Stomach (tissue), 9 donors: ENCODE data around the gene GMDS. TPM values are rescaled to one million over a fixed set of nuclear protein-coding genes. Genes with fewer than 3 reads are reported as not detected.

Experiments
- DNase-seq, 2 donors: peaks; one replicate each; pipeline versions ENCODE4 v3.0.0 to v3.0.0-alpha.2; 2013 to 2019
- H3K27ac ChIP-seq, 5 donors: fragments of 200-600 bp in 4 of 5; sonication (generic) in 4 of 5; one replicate each; pipeline ENCODE4 v1.5.1; 2013 to 2019; ENCODE audit warnings: mild to moderate bottlenecking in 1 of 5, moderate library complexity in 1 of 5
- H3K27me3 ChIP-seq, 3 donors: fragments of 200-600 bp; sonication (generic); one replicate each; pipeline ENCODE4 v1.5.1; 2017 to 2019; ENCODE audit warnings: mixed run types in 1 of 3
- H3K36me3 ChIP-seq, 4 donors: fragments of 200-600 bp; sonication (generic); 1 replicate in 3 of 4; 2 replicates in 1 of 4; pipeline ENCODE4 v1.5.1; 2016 to 2019
- H3K4me1 ChIP-seq, 4 donors: fragments of 200-600 bp; sonication (generic); one replicate each; pipeline ENCODE4 v1.5.1; 2016 to 2019
- H3K4me3 ChIP-seq, 4 donors: fragments of 200-600 bp; sonication (generic) in 3 of 4; one replicate each; pipeline ENCODE4 v1.5.1; 2016 to 2019; ENCODE audit warnings: mild to moderate bottlenecking in 1 of 4
- H3K9me3 ChIP-seq, 4 donors: fragments of 200-600 bp; sonication (generic); one replicate each; pipeline ENCODE4 v1.5.1; 2016 to 2019
- EP300 ChIP-seq: sonication (generic); formaldehyde crosslinking; IDR thresholded peaks from one replicate; pipeline ENCODE4 v1.6.1; 2017; ENCODE audit warnings: antibody characterized with exemption
- POLR2A ChIP-seq, 4 donors: fragments of 450-650 bp; IDR thresholded peaks; one replicate each; pipeline ENCODE4 v1.6.1; 2016; ENCODE audit warnings: antibody characterized with exemption in 4 of 4, control low read depth in 2 of 4, mild to moderate bottlenecking in 1 of 4, moderate library complexity in 1 of 4
- POLR2AphosphoS5 ChIP-seq, 3 donors: sonication (generic); formaldehyde crosslinking; IDR thresholded peaks; one replicate each; pipeline ENCODE4 v1.6.1; 2016; ENCODE audit warnings: antibody characterized with exemption in 3 of 3
- WGBS, 5 donors: extraction: QIAGEN DNeasy Blood & Tissue Kit in 3 of 5; methylation state at CpG; one replicate each; pipeline versions ENCODE4 v1.1.5 to v1.1.7; 2013 to 2018; 5-methylcytosine and 5-hydroxymethylcytosine counted together
- intact Hi-C: fragments of 100-400 bp; cut with DNase I; formaldehyde crosslinking; loops from one replicate; pipeline ENCODE4 v1.15.1; 2023; ENCODE audit warnings: low total_unique reads
- polyA plus RNA-seq, 3 donors: library from polyadenylated mRNA; stranded (reverse); fragments of 200-250 nt; gene quantifications; one replicate each; pipeline ENCODE4 v1.2.3, GENCODE V29; 2013
- total RNA-seq, 5 donors: library from RNA; depleted of rRNA; stranded (reverse); fragments of >200 nt; gene quantifications; one replicate each; pipeline versions ENCODE4 v1.1.0 to v1.2.3, GENCODE V29; 2014 to 2016
- TF ChIP-seq, protein P1 (sequence below), 7 experiments: fragments of 450-650 bp in 4 of 7; fragments of 200-600 bp in 3 of 7; sonication (generic) in 3 of 7; IDR thresholded peaks; one replicate each; pipeline ENCODE4 v1.5.1; 2016 to 2019; ENCODE audit warnings: antibody characterized with exemption in 7 of 7, control low read depth in 2 of 7, mild to moderate bottlenecking in 1 of 7
- donor health status: healthy with polysubstance abuse.
- donor health status: Bipolar disorder and iron deficiency.
- donor health status: healthy.

The GMDS gene
- total and polyA plus RNA-seq, 8 donors: 83.7 to 262 (median 121) TPM

DNA sequence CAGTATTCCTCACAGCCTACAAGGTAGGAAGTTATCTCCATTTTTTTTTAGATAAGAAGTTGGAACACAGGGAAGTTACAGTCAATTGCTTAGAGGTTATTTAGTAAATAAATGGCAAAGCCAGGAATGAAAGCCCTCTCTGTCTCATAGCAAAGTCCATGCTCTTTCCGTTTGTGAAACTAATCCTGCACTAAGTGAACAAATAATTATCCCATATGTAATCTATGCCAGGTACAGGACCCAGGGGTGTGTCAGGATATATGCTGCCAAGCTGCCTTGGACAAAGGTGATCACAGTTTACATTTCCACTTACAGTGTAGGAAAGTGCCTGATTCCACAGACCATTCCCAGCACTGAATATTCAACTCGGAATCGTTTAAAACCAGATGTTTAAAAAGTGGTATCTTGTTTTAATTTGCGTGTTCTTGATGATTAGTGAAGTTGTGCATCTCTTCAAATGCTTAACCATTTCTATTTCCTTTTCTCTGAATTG, 13.6 kb upstream of the GMDS start:
- peak overlapping the region in 4 of 5 donors; percentile 59 to 84 (median 78) for H3K27ac ChIP-seq
- intact Hi-C loops: no loop called here
- H3K4me1 ChIP-seq: peaks cover 0 to 25% (median 10%) of the 10 kb centered on the region in 4 donors
- no peak for TF ChIP-seq POLR2A (IDR thresholded peaks at IDR 0.05)
- no peak for TF ChIP-seq EP300
- TF ChIP-seq POLR2AphosphoS5 (IDR thresholded peaks at IDR 0.05): peak in 2 of 3 donors; percentile 70 to 81
- no peaks in the 10 kb centered on the region for H3K27me3 ChIP-seq
- DNase-seq: peak; percentile 65 to 75
- H3K4me3 ChIP-seq: peak overlapping the region in 1 of 4 donors; percentile 2
- WGBS, 5 donors: 23 to 57% (median 27%) methylated on average over 4 of the region's 4 CpGs
- H3K9me3 ChIP-seq: peaks cover 0 to 13% (median 3%) of the 10 kb centered on the region in 4 donors
- peaks cover 0 to 27% (median 10%) of the 10 kb centered on the region in 4 donors for H3K36me3 ChIP-seq

DNA sequence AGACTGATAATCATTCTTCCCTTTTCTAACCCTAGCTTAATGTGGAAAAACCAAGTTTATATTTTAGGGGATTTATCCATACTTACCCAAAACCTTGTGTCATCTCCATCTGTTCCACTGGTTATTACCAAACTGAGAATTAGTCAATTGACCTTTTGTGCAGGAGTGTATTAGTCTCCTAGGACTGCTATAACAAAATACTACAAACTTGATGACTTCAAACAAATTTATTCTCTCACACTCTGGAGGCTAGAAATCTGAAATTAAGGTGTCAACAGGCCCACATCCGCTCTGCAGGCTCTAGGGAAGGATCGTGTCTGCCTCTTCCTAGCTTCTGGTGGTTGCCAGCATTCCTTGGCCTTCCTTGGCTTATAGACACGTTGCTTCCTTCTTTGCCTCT, 12.7 kb upstream of the GMDS start:
- Histone ChIP-seq H3K27me3 (no peaks in the 10 kb centered on the region), H3K4me1 (peaks cover 0 to 25% (median 10%) of the 10 kb centered on the region in 4 donors), H3K9me3 (peaks cover 0 to 13% (median 3%) of the 10 kb centered on the region in 4 donors), H3K4me3 (no peak overlapping the region), H3K27ac (peak overlapping the region; percentile 42 to 84 (median 74)), H3K36me3 (peaks cover 0 to 28% (median 10%) of the 10 kb centered on the region in 4 donors)
- no peak for DNase-seq
- 65 to 85% (median 71%) methylated on average over 3 of the region's 3 CpGs for WGBS, 5 donors
- intact Hi-C loops: no loop called here
- TF ChIP-seq, protein P1, sequence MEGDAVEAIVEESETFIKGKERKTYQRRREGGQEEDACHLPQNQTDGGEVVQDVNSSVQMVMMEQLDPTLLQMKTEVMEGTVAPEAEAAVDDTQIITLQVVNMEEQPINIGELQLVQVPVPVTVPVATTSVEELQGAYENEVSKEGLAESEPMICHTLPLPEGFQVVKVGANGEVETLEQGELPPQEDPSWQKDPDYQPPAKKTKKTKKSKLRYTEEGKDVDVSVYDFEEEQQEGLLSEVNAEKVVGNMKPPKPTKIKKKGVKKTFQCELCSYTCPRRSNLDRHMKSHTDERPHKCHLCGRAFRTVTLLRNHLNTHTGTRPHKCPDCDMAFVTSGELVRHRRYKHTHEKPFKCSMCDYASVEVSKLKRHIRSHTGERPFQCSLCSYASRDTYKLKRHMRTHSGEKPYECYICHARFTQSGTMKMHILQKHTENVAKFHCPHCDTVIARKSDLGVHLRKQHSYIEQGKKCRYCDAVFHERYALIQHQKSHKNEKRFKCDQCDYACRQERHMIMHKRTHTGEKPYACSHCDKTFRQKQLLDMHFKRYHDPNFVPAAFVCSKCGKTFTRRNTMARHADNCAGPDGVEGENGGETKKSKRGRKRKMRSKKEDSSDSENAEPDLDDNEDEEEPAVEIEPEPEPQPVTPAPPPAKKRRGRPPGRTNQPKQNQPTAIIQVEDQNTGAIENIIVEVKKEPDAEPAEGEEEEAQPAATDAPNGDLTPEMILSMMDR (IDR thresholded peaks at IDR 0.05): no peak
- TF ChIP-seq EP300: no peak
- TF ChIP-seq POLR2A (IDR thresholded peaks at IDR 0.05): no peak
- TF ChIP-seq POLR2AphosphoS5 (IDR thresholded peaks at IDR 0.05): no peak

DNA sequence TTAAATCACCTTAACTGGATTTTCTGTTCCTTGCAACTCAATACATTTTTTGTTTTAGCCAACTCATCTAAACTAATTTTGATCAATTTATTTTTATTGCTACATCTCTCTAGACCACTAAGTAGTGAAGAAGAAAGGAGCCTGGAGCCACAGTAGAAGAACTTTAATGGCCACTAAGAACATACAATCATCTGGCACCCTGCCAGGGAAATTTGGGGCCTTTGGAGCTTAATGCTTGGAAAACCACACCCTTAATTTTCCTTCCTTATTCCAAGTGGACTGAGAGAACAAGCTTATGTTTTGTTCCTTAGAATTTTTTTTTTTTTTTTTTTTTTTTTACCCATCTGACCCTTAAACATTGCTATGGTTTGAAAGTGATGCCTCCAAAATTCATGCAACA, 12.0 kb upstream of the GMDS start:
- DNase-seq: peak; percentile 56 to 69
- TF ChIP-seq, protein P1 (IDR thresholded peaks at IDR 0.05): no peak
- TF ChIP-seq EP300: no peak
- TF ChIP-seq POLR2AphosphoS5 (IDR thresholded peaks at IDR 0.05): no peak
- no peak for TF ChIP-seq POLR2A (IDR thresholded peaks at IDR 0.05)
- no peak overlapping the region for H3K4me3 ChIP-seq
- no peaks in the 10 kb centered on the region for H3K27me3 ChIP-seq
- H3K27ac ChIP-seq: peak overlapping the region; percentile 37 to 84 (median 76)
- peaks cover 0 to 35% (median 17%) of the 10 kb centered on the region in 4 donors for H3K36me3 ChIP-seq
- intact Hi-C loops: no loop called here
- peaks cover 0 to 25% (median 10%) of the 10 kb centered on the region in 4 donors for H3K4me1 ChIP-seq
- peaks cover 0 to 13% (median 3%) of the 10 kb centered on the region in 4 donors for H3K9me3 ChIP-seq

DNA sequence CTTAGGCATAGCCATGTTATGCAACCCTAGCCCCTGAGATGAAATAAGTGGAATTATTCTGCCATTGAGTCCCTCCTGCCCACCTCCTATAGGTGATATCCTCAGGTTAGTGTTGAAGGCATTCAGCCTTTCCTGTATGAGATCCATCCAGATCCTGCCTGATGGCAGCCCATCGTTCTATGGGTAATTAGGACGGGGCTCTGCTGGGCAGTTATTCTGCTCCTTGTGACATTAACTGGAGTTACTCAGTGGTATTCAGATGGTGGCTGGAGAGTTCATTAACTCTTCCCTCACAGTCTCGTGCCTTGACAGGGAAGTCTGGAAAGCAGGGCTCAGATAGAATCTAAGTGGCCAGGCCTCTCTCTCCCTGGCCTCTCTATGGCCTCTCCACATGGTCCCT, 9.3 kb upstream of the GMDS start:
- TF ChIP-seq, protein P1 (IDR thresholded peaks at IDR 0.05): no peak
- TF ChIP-seq EP300 (no peak), POLR2A (IDR thresholded peaks at IDR 0.05) (no peak), POLR2AphosphoS5 (IDR thresholded peaks at IDR 0.05) (no peak)
- Histone ChIP-seq H3K9me3 (peaks cover 0 to 13% (median 3%) of the 10 kb centered on the region in 4 donors), H3K27ac (no peak overlapping the region), H3K27me3 (no peaks in the 10 kb centered on the region), H3K36me3 (peaks cover 0 to 59% (median 34%) of the 10 kb centered on the region in 4 donors), H3K4me1 (peaks cover 0 to 23% (median 9%) of the 10 kb centered on the region in 4 donors), H3K4me3 (no peak overlapping the region)
- WGBS, 5 donors: 96 to 100% (median 98%) methylated on average over 3 of the region's 3 CpGs
- DNase-seq: no peak
- intact Hi-C loops: no loop called here

DNA sequence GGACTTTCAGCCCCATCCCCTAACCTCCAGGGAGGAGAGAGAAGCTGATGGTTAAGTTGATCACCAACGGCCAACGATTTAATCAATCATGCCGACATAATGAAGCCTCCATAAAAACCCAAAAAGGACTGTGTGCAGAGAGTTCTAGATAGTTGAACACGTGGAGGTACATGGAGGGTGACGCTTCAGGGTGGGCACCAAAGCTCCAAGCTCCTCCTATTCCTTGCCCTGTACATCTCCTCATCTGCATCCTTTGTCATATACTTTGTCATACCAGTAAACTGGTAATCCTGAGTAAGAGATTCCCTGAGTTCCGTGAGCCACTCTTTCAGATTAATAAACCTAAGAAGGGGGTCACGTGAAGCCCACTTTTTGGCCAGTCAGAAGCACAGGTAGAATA, 3.7 kb upstream of the GMDS start:
- no peak overlapping the region for H3K4me3 ChIP-seq
- intact Hi-C loops: no loop called here
- no peaks in the 10 kb centered on the region for H3K27me3 ChIP-seq
- TF ChIP-seq, protein P1 (IDR thresholded peaks at IDR 0.05): no peak
- TF ChIP-seq POLR2A (IDR thresholded peaks at IDR 0.05) (no peak), POLR2AphosphoS5 (IDR thresholded peaks at IDR 0.05) (no peak), EP300 (no peak)
- H3K36me3 ChIP-seq: peaks cover 0 to 44% (median 32%) of the 10 kb centered on the region in 4 donors
- peaks cover 7 to 32% (median 21%) of the 10 kb centered on the region in 4 donors for H3K4me1 ChIP-seq
- DNase-seq: no peak
- 94 to 98% (median 96%) methylated on average over 7 of the region's 7 CpGs for WGBS, 5 donors
- no peaks in the 10 kb centered on the region for H3K9me3 ChIP-seq
- no peak overlapping the region for H3K27ac ChIP-seq
